ENCODE results near the gene TUBB6.

The TUBB6 gene

DNA sequence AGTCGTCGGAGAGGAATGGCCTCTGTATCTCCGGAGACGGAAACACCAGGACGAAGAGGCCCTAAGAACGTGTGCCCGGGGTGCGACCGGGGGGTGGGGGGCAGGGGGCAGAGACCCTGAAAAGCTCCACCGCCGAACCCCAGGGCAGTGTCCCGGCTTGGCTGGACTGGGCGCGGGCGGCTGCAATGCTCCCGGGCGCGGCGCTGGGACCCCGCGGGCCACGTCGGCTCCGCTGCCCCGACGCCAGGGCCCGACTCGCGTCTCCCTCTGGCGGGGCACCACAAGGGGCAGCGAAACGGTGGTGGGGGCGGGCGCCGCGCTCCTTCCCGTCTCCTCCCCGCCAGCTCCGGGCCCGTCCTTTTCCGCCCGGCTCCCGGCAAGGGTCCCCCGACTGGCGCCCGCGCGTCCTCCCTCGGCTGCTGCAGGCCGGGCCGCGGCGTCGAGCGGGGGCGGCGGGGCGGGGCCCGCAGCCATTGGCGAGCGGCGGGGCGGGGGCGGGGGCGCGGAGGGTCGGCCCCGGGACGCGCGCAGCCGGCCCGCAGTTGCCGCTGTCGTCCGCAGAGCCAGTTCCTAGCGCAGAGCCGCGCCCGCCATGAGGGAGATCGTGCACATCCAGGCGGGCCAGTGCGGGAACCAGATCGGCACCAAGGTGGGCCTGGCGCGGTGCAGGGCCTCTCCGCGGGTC is at the start of gene TUBB6:
TUBB6 (plus strand) TSS at position 541 of the 685 bp plus-strand sequence; CDS start at position 593, 52 bp downstream.
- DNase-seq = no peak

DNA sequence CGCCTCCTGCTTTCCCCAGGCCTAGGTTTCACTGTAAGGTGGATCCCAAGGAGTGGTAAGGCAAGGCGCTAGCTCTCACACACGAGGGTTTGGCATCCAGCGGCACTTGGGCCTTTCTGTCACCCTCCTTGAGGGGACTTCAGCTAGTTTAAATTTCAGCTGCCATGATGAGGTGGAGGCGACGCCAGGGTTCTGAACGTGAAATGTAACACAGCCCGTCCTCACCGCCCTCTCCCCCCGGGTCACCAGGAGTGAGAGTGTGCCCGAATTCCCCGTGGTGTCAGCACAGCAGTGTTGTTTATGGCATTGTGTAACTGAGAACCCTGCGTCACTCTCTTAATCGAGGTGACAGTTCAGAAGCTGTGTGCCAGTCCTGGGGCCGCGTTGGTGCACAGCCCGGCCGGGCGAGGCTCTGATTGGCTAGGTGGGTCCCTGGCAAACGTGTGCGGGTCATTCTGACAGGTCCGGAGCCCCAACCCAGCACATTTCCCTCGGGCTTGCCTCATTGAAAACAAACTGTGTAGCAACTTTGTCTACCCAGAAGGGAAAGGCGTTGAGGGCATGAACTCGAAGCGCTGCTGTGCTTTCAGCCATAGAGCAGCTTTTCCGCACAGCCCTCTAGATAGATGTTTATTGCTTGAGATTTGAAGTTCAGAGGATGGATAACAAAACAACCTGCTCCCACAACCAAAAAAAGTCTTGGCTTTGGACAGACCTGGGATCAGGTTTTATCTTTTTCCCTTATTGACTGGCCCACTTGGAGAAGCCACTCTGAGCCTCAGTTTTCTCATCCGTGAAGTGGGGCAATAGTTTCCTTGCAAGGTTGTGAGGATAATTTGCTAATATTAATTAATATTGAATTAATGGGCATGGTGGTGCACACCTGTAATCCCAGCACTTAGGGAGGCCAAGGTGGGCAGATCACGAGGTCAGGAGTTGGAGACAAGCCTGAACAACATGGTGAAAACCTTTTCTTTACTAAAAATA is 49.0 kb upstream of the TUBB6 start:
- no peak for DNase-seq

DNA sequence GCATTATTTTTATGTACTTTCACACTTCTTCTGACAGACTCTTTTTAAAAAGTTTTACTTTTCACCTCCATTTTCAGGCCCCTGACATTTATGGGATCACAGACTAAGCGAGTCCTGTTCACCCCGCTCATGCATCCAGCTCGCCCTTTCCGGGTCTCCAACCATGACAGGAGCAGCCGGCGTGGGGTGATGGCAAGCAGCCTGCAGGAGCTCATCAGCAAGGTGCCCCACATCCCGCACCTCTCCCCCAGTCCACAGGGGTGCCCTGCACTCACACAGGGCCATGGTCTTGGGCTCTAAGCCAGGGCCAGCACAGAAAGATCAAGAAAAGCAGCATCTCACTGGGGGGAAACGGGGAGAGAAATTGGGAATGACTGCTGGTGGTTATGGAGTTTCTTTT is 45.3 kb upstream of the TUBB6 start:
- DNase-seq = no peak

- no peak for DNase-seq
These were observed 43.2 kb upstream of the TUBB6 start for GRCh38 chr18:12264864-12265263.

- peak; percentile 37 for DNase-seq
These were observed 36.4 kb upstream of the TUBB6 start for GRCh38 chr18:12271376-12272235.

DNA sequence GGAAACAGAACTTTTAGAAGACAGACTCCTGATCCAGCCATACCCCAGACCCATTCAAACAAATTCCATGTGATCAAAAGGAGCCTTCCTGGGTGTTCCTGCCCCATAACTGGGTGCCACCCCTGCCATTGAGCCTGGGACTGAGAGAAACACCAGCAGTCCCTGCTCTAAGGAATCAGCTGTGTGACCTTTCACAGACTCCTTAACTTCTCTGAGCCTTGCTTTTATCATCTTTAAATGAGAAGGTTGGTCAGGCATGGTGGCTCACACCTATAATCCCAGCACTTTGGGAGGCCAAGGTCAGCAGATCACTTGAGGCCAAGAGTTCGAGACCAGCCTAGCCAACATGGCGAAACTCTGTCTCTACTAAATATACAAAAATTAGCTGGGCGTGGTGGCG is 33.2 kb upstream of the TUBB6 start:
- DNase-seq = no peak

GRCh38 chr18:12276736-12277554 is 31.1 kb upstream of the TUBB6 start:
- DNase-seq = no peak

GRCh38 chr18:12278215-12278671 is 29.8 kb upstream of the TUBB6 start:
- no peak for DNase-seq

- DNase-seq = no peak
These were observed 29.0 kb upstream of the TUBB6 start for GRCh38 chr18:12278741-12279682.

GRCh38 chr18:12279781-12280531 is 28.1 kb upstream of the TUBB6 start:
- DNase-seq = no peak

DNA sequence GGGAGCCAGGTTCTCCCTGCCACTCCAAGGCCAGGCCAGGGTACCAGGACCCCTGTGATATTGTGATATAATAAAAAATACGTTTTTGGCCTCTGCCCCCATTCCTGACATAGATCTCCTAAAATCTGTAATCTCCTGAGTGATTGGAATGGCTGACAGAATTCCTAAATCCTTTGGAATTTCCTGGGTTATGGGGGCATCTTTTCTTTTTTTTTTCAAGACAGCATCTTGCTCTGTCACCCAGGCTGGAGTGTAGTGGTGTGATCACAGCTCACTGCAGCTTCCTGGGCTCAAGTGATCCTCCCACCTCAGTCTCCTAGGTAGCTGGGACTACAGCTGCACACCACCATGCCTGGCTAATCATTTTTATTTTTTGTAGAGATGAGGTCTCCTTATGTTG is 26.2 kb upstream of the TUBB6 start:
- no peak for DNase-seq

GRCh38 chr18:12282442-12283039 is 25.5 kb upstream of the TUBB6 start:
- no peak for DNase-seq

DNA sequence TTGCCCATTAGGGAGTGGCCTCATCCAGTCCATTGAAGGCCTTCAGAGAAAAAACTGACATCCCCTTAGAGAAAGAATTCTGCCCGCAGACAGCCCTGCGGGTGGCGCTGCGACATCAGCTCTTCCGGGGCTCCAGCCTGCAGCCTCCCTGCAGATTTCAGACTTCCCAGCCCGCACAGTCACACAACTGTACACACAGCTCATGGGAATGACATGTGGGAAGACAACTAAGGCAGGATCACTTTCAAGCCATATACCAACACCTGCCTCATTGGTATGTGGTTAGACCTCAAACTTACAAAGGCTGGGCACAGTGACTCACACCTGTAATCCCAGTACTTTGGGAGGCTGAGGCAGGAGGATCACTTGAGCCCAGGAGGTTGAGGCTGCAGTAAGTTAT is 24.8 kb upstream of the TUBB6 start:
- DNase-seq = no peak

DNA sequence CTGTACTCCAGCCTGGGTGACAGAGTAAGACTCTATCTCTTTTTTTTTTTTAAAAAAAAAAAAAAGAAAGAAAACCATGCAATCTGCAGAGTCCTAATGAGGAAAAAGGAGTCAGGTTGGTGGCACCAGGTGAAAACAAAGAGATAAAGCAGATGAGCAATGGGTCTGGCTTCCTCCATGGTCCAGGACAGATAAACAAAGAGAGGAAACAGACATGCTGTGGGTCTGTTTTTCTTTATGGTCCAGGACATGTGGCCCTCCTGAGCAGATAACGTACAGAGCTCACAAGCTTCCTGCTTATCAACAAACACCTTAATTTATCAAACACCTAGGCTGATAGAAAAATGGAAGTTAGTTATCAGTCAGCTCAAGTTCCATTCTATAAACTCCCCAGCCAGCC is 24.4 kb upstream of the TUBB6 start:
- no peak for DNase-seq

GRCh38 chr18:12287131-12287681 is 20.8 kb upstream of the TUBB6 start:
- DNase-seq = no peak

- no peak for DNase-seq
These were observed 20.2 kb upstream of the TUBB6 start for GRCh38 chr18:12287684-12288402.

DNA sequence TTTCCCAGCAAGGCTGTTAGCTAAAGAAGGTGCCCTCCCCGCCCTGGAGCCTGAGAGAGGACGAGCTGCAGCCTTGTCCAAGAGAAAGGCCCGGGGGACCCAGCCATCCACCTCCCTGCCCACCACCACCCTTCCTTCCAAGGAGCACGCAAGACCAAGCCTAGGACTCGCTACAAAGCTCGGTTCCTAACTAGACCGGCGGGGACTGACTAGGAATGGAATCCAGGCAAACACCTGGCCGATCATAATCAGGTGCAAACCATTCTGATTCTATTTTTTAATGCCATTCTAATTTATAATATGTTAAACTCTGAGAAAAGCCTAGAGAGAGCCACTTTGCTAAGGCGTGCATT is 19.7 kb upstream of the TUBB6 start:
- DNase-seq = no peak

DNA sequence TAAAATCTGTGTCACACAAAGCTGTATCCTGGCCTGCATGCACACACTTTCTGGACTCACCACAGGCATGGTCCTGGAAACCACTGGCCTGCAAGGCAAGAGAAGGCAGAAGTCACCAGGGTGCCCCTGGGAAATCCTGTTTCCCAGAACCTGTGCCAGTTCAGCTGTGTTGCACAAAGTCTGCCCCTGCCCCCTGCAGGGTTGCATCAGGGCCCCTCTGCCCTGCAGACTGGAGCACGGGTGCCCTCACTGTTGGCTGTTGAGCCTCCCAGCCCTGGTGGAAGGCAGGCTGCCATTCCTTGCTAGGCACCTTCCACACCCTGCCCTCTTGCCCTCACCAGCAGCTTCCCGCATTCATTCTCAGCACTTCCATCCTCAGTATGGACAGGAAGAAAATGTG is 18.0 kb upstream of the TUBB6 start:
- no peak for DNase-seq

DNA sequence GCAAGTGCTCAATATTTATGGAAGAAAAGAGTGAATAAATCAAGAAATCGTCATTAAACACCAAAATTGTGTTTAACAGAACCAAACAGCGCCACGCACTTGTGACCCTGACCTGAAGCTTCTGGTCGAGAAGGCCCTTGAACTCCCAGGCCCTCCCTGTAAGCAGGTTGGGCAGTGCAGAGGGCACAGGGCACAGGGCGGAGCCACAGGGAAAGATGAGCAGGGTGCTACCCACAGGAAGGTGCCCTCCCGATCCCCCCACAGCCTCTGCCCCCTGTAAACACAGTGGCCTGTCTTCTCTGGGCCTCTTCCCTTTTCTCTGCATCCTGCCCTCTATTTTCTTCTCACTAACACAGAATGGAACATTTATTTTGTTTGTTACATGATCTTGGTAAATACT is 16.9 kb upstream of the TUBB6 start:
- no peak for DNase-seq

Measured in NCI-H1105 (cell line).